22Rv1 (cell line): ENCODE data around the gene TRIM69.
A peak's percentile ranks its signal among the peaks of the same experiment; 100 is the strongest.

ENCODE experiments used
- ZFX ChIP-seq: fragments of 450-650 bp; IDR thresholded peaks from 2 replicates; pipeline ENCODE4 v1.6.1; 2017; ENCODE audit warnings: antibody characterized with exemption, borderline replicate concordance
- TF ChIP-seq, protein P1 (sequence below): fragments of 450-650 bp; IDR thresholded peaks from 2 replicates; pipeline ENCODE4 v1.5.1; 2017; ENCODE audit warnings: mild to moderate bottlenecking

DNA sequence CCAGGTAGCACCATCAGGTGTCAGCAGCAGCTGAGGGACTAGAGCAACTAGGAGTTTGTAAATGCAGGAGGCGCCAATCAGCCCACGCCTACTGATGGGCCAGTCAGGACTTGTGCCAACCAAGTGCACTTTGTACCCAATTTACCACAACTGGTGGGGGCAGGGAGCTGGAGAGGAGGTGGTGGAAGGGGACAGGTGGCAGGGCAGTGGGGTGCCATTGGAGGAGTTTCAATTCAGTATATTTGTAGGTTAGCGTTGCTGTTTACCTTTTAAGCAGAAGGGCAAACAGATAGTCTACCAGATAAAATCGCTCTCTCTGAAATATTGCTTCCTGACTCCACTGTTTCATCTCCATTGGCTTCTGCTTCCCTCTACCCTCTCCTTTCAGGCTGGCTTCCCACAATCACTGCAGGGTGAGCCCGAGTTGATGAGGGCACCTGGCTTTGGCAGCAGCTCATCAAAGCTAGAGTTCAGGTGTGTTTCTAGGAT, 75.7 kb downstream of the TRIM69 start:
- TF ChIP-seq, protein P1, sequence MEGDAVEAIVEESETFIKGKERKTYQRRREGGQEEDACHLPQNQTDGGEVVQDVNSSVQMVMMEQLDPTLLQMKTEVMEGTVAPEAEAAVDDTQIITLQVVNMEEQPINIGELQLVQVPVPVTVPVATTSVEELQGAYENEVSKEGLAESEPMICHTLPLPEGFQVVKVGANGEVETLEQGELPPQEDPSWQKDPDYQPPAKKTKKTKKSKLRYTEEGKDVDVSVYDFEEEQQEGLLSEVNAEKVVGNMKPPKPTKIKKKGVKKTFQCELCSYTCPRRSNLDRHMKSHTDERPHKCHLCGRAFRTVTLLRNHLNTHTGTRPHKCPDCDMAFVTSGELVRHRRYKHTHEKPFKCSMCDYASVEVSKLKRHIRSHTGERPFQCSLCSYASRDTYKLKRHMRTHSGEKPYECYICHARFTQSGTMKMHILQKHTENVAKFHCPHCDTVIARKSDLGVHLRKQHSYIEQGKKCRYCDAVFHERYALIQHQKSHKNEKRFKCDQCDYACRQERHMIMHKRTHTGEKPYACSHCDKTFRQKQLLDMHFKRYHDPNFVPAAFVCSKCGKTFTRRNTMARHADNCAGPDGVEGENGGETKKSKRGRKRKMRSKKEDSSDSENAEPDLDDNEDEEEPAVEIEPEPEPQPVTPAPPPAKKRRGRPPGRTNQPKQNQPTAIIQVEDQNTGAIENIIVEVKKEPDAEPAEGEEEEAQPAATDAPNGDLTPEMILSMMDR, result peak; percentile 30
- no peak for TF ChIP-seq ZFX
